Thoracic aorta (tissue), 2 donors: Measurements from ENCODE around the gene CARD9. TPM values are rescaled to one million over a fixed set of nuclear protein-coding genes. Genes with fewer than 3 reads are reported as not detected.
"Not testable (repeated sequence)": the region's sequence is repeated elsewhere in the genome, so short reads cannot be mapped to it uniquely, and the experiment has no call there.

Experiments
- ATAC-seq: fragments of 150-250 bp; one replicate; pipeline ENCODE4 v1.8.0; 2017; ENCODE audit warnings: low read depth; ENCODE audit not compliant: insufficient number of reproducible peaks, low FRiP score
- DNase-seq: peaks from one replicate; pipeline ENCODE4 v3.0.0-alpha.2; 2020; ENCODE audit warnings: low spot score
- H3K27ac ChIP-seq, 2 donors: fragments of 200-600 bp; sonication (generic); 1 replicate in 1 of 2; 2 replicates in 1 of 2; pipeline ENCODE4 v1.5.1; 2016; ENCODE audit warnings: mild to moderate bottlenecking in 2 of 2, moderate library complexity in 2 of 2
- H3K27me3 ChIP-seq: fragments of 200-600 bp; sonication (generic); replicated peaks from 2 replicates; pipeline ENCODE4 v1.6.0; 2016; ENCODE audit warnings: mild to moderate bottlenecking; ENCODE audit not compliant: insufficient read depth
- H3K36me3 ChIP-seq: fragments of 200-600 bp; sonication (generic); one replicate; pipeline ENCODE4 v1.5.1; 2016
- H3K4me1 ChIP-seq, 2 donors: fragments of 200-600 bp; sonication (generic); 1 replicate in 1 of 2; 2 replicates in 1 of 2; pipeline versions ENCODE4 v1.5.1 to v1.6.0; 2016; ENCODE audit warnings: low read depth in 2 of 2, mild to moderate bottlenecking in 1 of 2; ENCODE audit not compliant: control insufficient read depth in 1 of 2
- H3K4me3 ChIP-seq: fragments of 200-600 bp; sonication (generic); 2 replicates; pipeline ENCODE4 v1.5.1; 2016; ENCODE audit warnings: mild to moderate bottlenecking
- H3K9me3 ChIP-seq: fragments of 200-600 bp; sonication (generic); 2 replicates; pipeline ENCODE4 v1.5.1; 2016
- total RNA-seq, 2 donors: library from RNA; depleted of rRNA; stranded (reverse); fragments of >200 nt; gene quantifications; one replicate each; pipeline versions ENCODE4 v1.1.0 to v1.2.3, GENCODE V29; 2016
- TF ChIP-seq, protein P1 (sequence below): fragments of 200-600 bp; sonication (generic); IDR thresholded peaks from one replicate; pipeline ENCODE4 v1.5.1; 2019; ENCODE audit warnings: antibody characterized with exemption

Gene CARD9
- total RNA-seq, 2 donors from 2014 or later: 1.4 to 6.6 TPM

DNA sequence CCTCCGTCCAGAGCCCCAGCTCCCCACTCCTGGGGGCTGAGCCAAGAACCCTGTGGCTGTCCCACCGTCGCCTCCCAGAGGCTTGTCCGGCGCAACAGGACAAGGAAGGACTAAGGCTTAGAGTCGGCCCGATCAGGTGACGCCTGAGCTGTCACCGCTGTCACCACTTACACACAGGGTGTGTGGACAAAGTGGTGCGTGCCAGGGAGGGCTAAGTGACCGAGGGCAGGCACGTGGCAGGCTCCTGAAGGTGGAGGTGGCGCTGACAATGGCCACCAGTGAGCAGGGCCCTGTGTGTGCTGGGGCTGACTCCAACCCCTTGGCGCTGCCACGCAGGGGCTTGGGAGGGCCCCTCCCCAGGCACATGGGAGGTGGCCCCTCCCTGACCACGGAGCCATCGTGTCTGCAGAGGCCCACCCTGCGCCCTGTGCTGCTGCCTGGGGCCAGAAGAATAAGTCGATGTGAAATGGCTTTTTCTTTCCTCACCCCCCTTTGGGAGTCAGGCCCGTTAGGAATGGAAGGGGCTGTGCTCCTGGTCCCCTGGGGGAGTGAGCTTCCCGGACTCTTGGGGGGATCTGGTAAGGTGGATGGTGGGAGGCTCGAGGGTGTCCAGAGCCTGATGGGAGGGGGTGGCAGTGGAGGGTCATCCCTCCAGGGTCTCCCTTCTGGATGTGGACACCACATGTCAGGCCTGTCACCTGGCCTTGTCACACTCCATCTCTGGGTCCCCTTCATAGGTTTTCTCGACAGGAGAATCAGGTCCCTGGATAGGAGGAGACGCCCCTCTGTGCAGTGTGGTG, 48.8 kb downstream of the CARD9 start:
- Histone ChIP-seq H3K36me3 (no peaks in the 10 kb centered on the region), H3K4me1 (peaks cover 24 to 34% of the 10 kb centered on the region in 2 donors), H3K27ac (no peak overlapping the region), H3K4me3 (no peak overlapping the region), H3K9me3 (no peaks in the 10 kb centered on the region), H3K27me3 (no peaks in the 10 kb centered on the region)
- TF ChIP-seq, protein P1, sequence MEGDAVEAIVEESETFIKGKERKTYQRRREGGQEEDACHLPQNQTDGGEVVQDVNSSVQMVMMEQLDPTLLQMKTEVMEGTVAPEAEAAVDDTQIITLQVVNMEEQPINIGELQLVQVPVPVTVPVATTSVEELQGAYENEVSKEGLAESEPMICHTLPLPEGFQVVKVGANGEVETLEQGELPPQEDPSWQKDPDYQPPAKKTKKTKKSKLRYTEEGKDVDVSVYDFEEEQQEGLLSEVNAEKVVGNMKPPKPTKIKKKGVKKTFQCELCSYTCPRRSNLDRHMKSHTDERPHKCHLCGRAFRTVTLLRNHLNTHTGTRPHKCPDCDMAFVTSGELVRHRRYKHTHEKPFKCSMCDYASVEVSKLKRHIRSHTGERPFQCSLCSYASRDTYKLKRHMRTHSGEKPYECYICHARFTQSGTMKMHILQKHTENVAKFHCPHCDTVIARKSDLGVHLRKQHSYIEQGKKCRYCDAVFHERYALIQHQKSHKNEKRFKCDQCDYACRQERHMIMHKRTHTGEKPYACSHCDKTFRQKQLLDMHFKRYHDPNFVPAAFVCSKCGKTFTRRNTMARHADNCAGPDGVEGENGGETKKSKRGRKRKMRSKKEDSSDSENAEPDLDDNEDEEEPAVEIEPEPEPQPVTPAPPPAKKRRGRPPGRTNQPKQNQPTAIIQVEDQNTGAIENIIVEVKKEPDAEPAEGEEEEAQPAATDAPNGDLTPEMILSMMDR: no peak
- DNase-seq (no peak), ATAC-seq (no peak)

DNA sequence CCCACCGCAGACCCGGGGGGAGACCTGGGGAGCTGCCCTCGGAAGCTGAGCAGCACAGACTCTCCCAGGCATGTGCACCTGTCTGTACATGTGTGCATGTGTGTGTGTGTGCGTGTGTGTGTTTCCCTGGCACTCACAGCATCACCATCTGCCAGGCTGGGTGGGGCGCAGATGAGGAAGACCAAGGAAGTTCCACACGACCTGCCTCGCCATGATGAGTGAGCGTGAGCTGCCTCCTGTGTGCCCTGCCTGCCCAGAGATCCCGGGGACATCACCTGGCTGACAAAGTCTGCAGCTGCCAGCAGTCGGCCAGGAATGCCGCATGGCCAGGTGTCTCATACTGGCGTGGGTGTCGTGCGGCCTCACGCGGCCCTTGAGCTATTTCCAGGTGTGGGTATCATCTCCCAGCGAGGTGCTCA, 50.1 kb downstream of the CARD9 start:
- no peak for DNase-seq
- peaks cover 16 to 21% of the 10 kb centered on the region in 2 donors for H3K4me1 ChIP-seq
- H3K27me3 ChIP-seq: no peaks in the 10 kb centered on the region
- H3K4me3 ChIP-seq: no peak overlapping the region
- no peaks in the 10 kb centered on the region for H3K9me3 ChIP-seq
- TF ChIP-seq, protein P1: no peak
- no peak overlapping the region for H3K27ac ChIP-seq
- H3K36me3 ChIP-seq: no peaks in the 10 kb centered on the region
- ATAC-seq: no peak

DNA sequence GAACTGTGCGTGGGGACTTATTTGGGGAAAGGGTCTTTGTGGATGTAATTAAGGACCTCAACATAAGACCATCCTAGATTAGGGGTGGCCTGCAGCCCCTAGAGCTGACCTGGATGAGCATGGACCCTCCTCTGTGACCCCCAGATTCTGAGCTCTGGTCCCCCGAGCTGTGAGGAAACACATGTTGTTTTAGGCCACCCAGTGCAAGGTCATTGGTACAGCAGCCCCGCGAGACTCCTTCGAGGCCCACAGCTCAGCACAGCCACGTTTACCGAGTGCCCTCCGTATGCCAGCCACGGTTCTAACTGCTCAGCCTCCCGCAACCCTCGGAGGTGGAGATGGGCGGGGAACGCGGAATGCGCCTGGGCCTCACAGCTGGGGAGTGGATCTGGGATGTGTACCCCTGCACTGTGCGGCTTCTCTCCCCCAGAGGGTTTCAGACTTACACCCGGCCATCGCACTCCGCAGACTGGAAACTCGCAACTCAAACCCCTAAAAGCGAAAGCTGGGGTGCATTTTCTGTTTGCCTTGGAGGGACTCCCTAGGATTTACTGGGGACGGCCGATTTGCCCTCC, 50.6 kb downstream of the CARD9 start:
- no peak overlapping the region for H3K4me3 ChIP-seq
- peaks cover 12 to 16% of the 10 kb centered on the region in 2 donors for H3K4me1 ChIP-seq
- H3K27me3 ChIP-seq: no peaks in the 10 kb centered on the region
- DNase-seq: no peak
- ATAC-seq: no peak
- no peak overlapping the region for H3K27ac ChIP-seq
- no peaks in the 10 kb centered on the region for H3K9me3 ChIP-seq
- TF ChIP-seq, protein P1: no peak
- no peaks in the 10 kb centered on the region for H3K36me3 ChIP-seq

DNA sequence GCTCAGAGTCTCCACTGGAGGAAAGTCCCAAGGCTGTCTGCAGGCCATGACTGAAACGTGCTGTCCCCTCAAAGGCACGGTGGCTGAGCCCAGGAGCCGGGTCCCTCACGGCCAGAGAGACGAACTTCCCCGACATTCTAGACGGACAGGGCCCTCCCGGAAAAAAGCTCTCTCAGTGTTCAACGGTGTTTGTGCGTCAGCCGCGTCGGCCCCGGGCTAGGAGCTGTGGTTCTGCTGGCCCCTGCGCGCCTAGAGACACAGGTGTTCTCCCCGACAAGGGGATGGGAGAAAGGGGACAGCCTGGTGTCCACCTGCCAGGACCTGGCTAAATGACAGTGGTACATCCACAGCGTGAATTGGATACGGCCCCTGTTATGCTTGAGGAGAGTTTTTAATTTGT, 51.9 kb downstream of the CARD9 start:
- ATAC-seq (no peak), DNase-seq (no peak)
- no peaks in the 10 kb centered on the region for H3K27me3 ChIP-seq
- TF ChIP-seq, protein P1: no peak
- peaks cover 7 to 10% of the 10 kb centered on the region in 2 donors for H3K4me1 ChIP-seq
- H3K4me3 ChIP-seq: no peak overlapping the region
- H3K36me3 ChIP-seq: no peaks in the 10 kb centered on the region
- H3K27ac ChIP-seq: no peak overlapping the region
- H3K9me3 ChIP-seq: no peaks in the 10 kb centered on the region

DNA sequence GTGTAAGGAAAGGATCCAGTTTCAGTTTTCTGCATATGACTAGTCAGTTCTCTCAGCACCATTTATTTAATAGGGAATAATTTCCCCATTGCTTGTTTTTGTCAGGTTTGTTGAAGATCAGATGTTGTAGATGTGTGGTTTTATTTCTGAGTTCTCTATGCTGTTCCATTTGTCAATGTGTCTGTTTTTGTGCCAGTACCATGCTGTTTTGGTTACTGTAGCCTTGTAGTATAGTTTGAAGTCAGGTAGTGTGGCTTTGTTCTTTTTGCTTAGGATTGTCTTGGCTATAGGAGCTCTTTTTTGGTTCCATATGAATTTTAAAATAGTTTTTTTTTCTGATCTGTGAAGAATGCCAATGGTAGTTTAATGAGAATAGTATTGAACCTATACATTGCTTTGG, 52.5 kb downstream of the CARD9 start:
- not testable (repeated sequence) for H3K27ac ChIP-seq, H3K36me3 ChIP-seq, H3K4me3 ChIP-seq, H3K4me1 ChIP-seq, H3K27me3 ChIP-seq, ATAC-seq, DNase-seq, H3K9me3 ChIP-seq

DNA sequence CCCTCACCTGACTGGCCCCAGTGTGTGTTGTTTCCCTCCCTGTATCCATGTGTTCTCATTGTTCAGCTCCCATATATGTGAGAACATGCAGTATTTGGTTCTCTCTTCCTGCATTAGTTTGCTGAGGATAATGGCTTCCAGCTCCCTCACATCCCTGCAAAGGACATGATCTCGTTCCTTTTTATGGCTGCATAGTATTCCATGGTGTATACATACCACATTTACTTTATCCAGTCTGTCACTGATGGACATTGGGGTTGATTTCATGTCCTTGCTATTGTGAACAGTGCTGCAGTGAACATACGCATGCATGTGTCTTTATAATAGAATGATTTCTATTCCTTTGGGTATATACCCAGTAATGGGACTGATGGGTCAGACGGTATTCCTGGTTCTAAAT, 53.5 kb downstream of the CARD9 start:
- not testable (repeated sequence) for ATAC-seq, H3K4me3 ChIP-seq, H3K36me3 ChIP-seq, H3K9me3 ChIP-seq, H3K4me1 ChIP-seq, H3K27ac ChIP-seq, DNase-seq, H3K27me3 ChIP-seq

DNA sequence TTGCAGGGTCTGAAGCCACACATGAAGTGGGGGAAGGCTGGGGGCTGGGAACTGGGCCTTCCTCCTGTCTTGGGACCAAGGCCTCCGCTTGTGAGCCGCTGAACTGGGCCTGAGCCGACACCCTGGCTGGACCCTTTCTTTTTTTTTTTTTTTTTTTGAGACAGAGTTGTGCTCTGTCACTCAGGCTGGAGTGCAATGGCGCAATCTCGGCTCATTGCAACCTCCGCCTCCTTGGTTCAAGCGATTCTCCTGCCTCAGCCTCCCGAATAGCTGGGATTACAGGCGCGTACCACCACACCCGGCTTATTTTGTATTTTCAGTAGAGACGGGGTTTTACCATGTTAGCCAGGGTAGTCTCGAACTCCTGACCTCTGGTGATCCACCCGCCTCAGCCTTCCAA, 54.2 kb downstream of the CARD9 start:
- H3K4me1 ChIP-seq, H3K27me3 ChIP-seq, H3K4me3 ChIP-seq, H3K9me3 ChIP-seq, ATAC-seq, H3K36me3 ChIP-seq, H3K27ac ChIP-seq, DNase-seq: not testable (repeated sequence)
